HCT116 (cell line): ENCODE measurements around the gene SCAANT1. TPM values are rescaled to one million over a fixed set of nuclear protein-coding genes. Genes with fewer than 3 reads are reported as not detected.

Experiments
- ATAC-seq: fragments of 200-7000 bp; cut with Tn5 transposase; 2 replicates; pipeline ENCODE4 v1.9.1; 2020; ENCODE audit warnings: mild to moderate bottlenecking, moderate library complexity
- BruUV-seq: library from RNA; stranded (reverse); fragments of 400-500 nt; replicated peaks from 2 replicates; lab custom pipeline; 2021; lab: Mats Ljungman, UMichigan
- CTCF ChIA-PET: fragments of 300-600 bp; sonication (Branson Sonifier 250); formaldehyde crosslinking; loops from one replicate; lab custom pipeline; 2021; ENCODE audit warnings: antibody characterized with exemption; lab: Charles Lee
- POLR2A ChIA-PET: fragments of 300-600, 350-600 bp; sonication (Branson Sonifier 250); formaldehyde crosslinking; loops from one replicate; lab custom pipeline; 2021; ENCODE audit warnings: antibody characterized with exemption; lab: Charles Lee
- RAD21 ChIA-PET, 2 experiments: fragments of 300-600 bp; sonication (Branson Sonifier 250); formaldehyde crosslinking; loops; one replicate each; lab custom pipeline; 2023; ENCODE audit warnings: low total read pairs in 2 of 2; ENCODE audit not compliant: uncharacterized antibody in 2 of 2, unreplicated experiment in 2 of 2, low non-redundant PET in 1 of 2; lab: Charles Lee
- DNase-seq: peaks from one replicate; pipeline ENCODE4 v3.0.0-alpha.2; 2010; ENCODE audit warnings: low read depth, low spot score
- H2AFZ ChIP-seq: fragments of 200-600 bp; shearing (Covaris generic), sonication (generic); 2 replicates; pipeline ENCODE4 v1.6.1; 2017; ENCODE audit warnings: low read depth, mixed run types, mixed read lengths, antibody characterized with exemption, low read length; ENCODE audit not compliant: poor library complexity, severe bottlenecking
- H3K27ac ChIP-seq: 2 replicates; pipeline ENCODE4 v1.5.1; 2012; ENCODE audit warnings: low read depth, low read length
- H3K27me3 ChIP-seq: fragments of 200-600 bp; sonication (generic); 2 replicates; pipeline ENCODE4 v1.6.1; 2016; ENCODE audit warnings: mixed run types, low read length, mixed read lengths; ENCODE audit not compliant: insufficient read depth
- H3K36me3 ChIP-seq, 2 experiments: fragments of 200-500 bp in 1 of 2; fragments of 200-600 bp in 1 of 2; sonication (Bioruptor generic) in 1 of 2; sonication (generic) in 1 of 2; 2 replicates each; pipeline versions ENCODE4 v1.5.1 to v1.6.1; 2014 to 2016; ENCODE audit warnings: low read length in 2 of 2, inconsistent platforms in 1 of 2, mixed read lengths in 1 of 2, mixed run types in 1 of 2; ENCODE audit not compliant: insufficient read depth in 2 of 2, control insufficient read depth in 1 of 2
- H3K4me1 ChIP-seq, 2 experiments: fragments of 200-600 bp in 1 of 2; sonication (generic) in 1 of 2; 2 replicates each; pipeline versions ENCODE4 v1.5.1 to v1.6.1; 2012 to 2017; ENCODE audit warnings: low read length in 2 of 2, inconsistent platforms in 1 of 2, mild to moderate bottlenecking in 1 of 2, mixed read lengths in 1 of 2, mixed run types in 1 of 2, moderate library complexity in 1 of 2; ENCODE audit not compliant: insufficient read depth in 2 of 2, control insufficient read depth in 1 of 2
- H3K4me2 ChIP-seq: fragments of 200-600 bp; sonication (generic); 2 replicates; pipeline ENCODE4 v1.6.1; 2017; ENCODE audit warnings: mixed run types, low read length, mixed read lengths
- H3K4me3 ChIP-seq, 2 experiments: fragments of 200-600 bp in 1 of 2; sonication (generic) in 1 of 2; replicated peaks in 1 of 2; 2 replicates each; pipeline ENCODE4 v1.5.1; 2011 to 2016; ENCODE audit warnings: low read length in 2 of 2, control low read depth in 1 of 2, low read depth in 1 of 2, mild to moderate bottlenecking in 1 of 2, mixed read lengths in 1 of 2, mixed run types in 1 of 2
- H3K79me2 ChIP-seq: fragments of 200-600 bp; sonication (generic); 2 replicates; pipeline ENCODE4 v1.6.1; 2017; ENCODE audit warnings: mild to moderate bottlenecking, mixed run types, low read length, moderate library complexity, mixed read lengths; ENCODE audit not compliant: insufficient read depth
- H3K9ac ChIP-seq: fragments of 200-600 bp; sonication (generic); 2 replicates; pipeline ENCODE4 v1.6.1; 2016; ENCODE audit warnings: low read length, mixed read lengths
- H3K9me2 ChIP-seq: fragments of 200-600 bp; sonication (generic), shearing (Covaris generic); 2 replicates; pipeline ENCODE4 v1.6.1; 2017; ENCODE audit warnings: mixed run types, mild to moderate bottlenecking, moderate library complexity; ENCODE audit not compliant: insufficient read depth
- H3K9me3 ChIP-seq, 2 experiments: fragments of 200-500 bp in 1 of 2; fragments of 200-600 bp in 1 of 2; sonication (Bioruptor generic) in 1 of 2; sonication (generic) in 1 of 2; 2 replicates each; pipeline ENCODE4 v1.6.1; 2014 to 2017; ENCODE audit warnings: low read length in 2 of 2, mixed read lengths in 2 of 2, inconsistent platforms in 1 of 2, low read depth in 1 of 2, mild to moderate bottlenecking in 1 of 2, mixed run types in 1 of 2, moderate library complexity in 1 of 2; ENCODE audit not compliant: control insufficient read depth in 1 of 2, insufficient read depth in 1 of 2
- H4K20me1 ChIP-seq: fragments of 200-600 bp; sonication (generic), shearing (Covaris generic); 2 replicates; pipeline ENCODE4 v1.6.1; 2017; ENCODE audit warnings: mixed run types, mild to moderate bottlenecking, moderate library complexity; ENCODE audit not compliant: insufficient read depth
- CBX3 ChIP-seq: IDR thresholded peaks from 2 replicates; pipeline ENCODE4 v1.6.1; 2012; ENCODE audit warnings: low read depth
- EGR1 ChIP-seq: IDR thresholded peaks from 2 replicates; pipeline ENCODE4 v1.6.1; 2012; ENCODE audit warnings: low read depth
- EZH2 ChIP-seq: fragments of 200-600 bp; sonication (generic); IDR thresholded peaks from 2 replicates; pipeline ENCODE4 v1.6.1; 2017; ENCODE audit warnings: antibody characterized with exemption, mixed run types
- EZH2phosphoT487 ChIP-seq: fragments of 200-600 bp; IDR thresholded peaks from 2 replicates; pipeline ENCODE4 v1.6.1; 2018; ENCODE audit warnings: antibody characterized with exemption, borderline replicate concordance
- FOSL1 ChIP-seq: IDR thresholded peaks from 2 replicates; pipeline ENCODE4 v1.6.1; 2012; ENCODE audit warnings: low read depth
- JUND ChIP-seq: IDR thresholded peaks from 2 replicates; pipeline ENCODE4 v1.6.1; 2012
- POLR2A ChIP-seq: IDR thresholded peaks from 2 replicates; pipeline ENCODE4 v1.7.0; 2011; ENCODE audit warnings: borderline replicate concordance; ENCODE audit not compliant: insufficient read depth, insufficient read length; ENCODE audit errors: extremely low read depth
- RAD21 ChIP-seq: IDR thresholded peaks from 2 replicates; pipeline ENCODE4 v1.6.1; 2012; ENCODE audit warnings: low read depth, mild to moderate bottlenecking
- REST ChIP-seq: IDR thresholded peaks from 2 replicates; pipeline ENCODE4 v1.6.1; 2012; ENCODE audit warnings: low read depth
- SRF ChIP-seq: IDR thresholded peaks from 2 replicates; pipeline ENCODE4 v1.6.1; 2012; ENCODE audit warnings: low read depth
- ZBTB33 ChIP-seq: IDR thresholded peaks from 2 replicates; pipeline ENCODE4 v1.6.1; 2011; ENCODE audit warnings: mild to moderate bottlenecking, low read length, moderate library complexity; ENCODE audit not compliant: insufficient replicate concordance; ENCODE audit errors: extremely low read depth
- ZNF274 ChIP-seq: fragments of 200-500 bp; sonication (Bioruptor generic); IDR thresholded peaks from 2 replicates; pipeline ENCODE4 v1.6.1; 2014; ENCODE audit warnings: mild to moderate bottlenecking, low read depth, low read length, inconsistent platforms
- intact Hi-C: fragments of 100-400 bp; cut with micrococcal nuclease; formaldehyde crosslinking; loops from 2 replicates; pipeline ENCODE4 v1.10.0; 2022
- total RNA-seq: library from RNA; stranded (reverse); gene quantifications from one replicate; pipeline ENCODE4 v1.2.1, GENCODE V29; 2021; ENCODE audit not compliant: unreplicated experiment
- TF ChIP-seq, protein P1 (sequence below), 3 experiments: fragments of 200-600 bp in 1 of 3; sonication (generic) in 1 of 3; IDR thresholded peaks in 2 of 3; conservative IDR thresholded peaks in 1 of 3; 2 replicates each; pipeline ENCODE4 v1.5.1; 2012 to 2017; ENCODE audit warnings: low read depth in 2 of 3, low read length in 2 of 3, antibody characterized with exemption in 1 of 3, borderline replicate concordance in 1 of 3, control low read depth in 1 of 3, mild to moderate bottlenecking in 1 of 3, mixed read lengths in 1 of 3, mixed run types in 1 of 3, moderate library complexity in 1 of 3; ENCODE audit not compliant: insufficient read depth in 1 of 3

SCAANT1 gene
- total RNA-seq, 1 experiment from 2014 or later: not detected

GRCh38 chr3:63936925-63937324, 24.7 kb upstream of the SCAANT1 start:
- ChIA-PET CTCF (no interaction called here), RAD21 (no interaction called here), POLR2A (no interaction called here)
- H3K79me2 ChIP-seq: peaks cover 99% of the 10 kb centered on the region
- H3K27me3 ChIP-seq: no peaks in the 10 kb centered on the region
- no peaks in the 10 kb centered on the region for H3K9me2 ChIP-seq
- no peak overlapping the region for H3K4me3 ChIP-seq
- intact Hi-C loops: no loop called here
- H3K9ac ChIP-seq: no peak overlapping the region
- H4K20me1 ChIP-seq: 0 out of 2 replicates have a peak, but pooled peaks cover 3% of the 10 kb centered on the region
- BruUV-seq: no TSS peak
- no peak for DNase-seq
- no peak overlapping the region for H2AFZ ChIP-seq
- no peaks in the 10 kb centered on the region for H3K4me1 ChIP-seq
- H3K27ac ChIP-seq: no peak overlapping the region
- H3K4me2 ChIP-seq: no peak overlapping the region
- no peaks in the 10 kb centered on the region for H3K9me3 ChIP-seq
- TF ChIP-seq REST (no peak), FOSL1 (no peak), EZH2 (no peak), JUND (no peak), EZH2phosphoT487 (no peak), ZBTB33 (no peak), ZNF274 (no peak), SRF (no peak), RAD21 (no peak), EGR1 (no peak), CBX3 (no peak), POLR2A (no peak)
- TF ChIP-seq, protein P1, sequence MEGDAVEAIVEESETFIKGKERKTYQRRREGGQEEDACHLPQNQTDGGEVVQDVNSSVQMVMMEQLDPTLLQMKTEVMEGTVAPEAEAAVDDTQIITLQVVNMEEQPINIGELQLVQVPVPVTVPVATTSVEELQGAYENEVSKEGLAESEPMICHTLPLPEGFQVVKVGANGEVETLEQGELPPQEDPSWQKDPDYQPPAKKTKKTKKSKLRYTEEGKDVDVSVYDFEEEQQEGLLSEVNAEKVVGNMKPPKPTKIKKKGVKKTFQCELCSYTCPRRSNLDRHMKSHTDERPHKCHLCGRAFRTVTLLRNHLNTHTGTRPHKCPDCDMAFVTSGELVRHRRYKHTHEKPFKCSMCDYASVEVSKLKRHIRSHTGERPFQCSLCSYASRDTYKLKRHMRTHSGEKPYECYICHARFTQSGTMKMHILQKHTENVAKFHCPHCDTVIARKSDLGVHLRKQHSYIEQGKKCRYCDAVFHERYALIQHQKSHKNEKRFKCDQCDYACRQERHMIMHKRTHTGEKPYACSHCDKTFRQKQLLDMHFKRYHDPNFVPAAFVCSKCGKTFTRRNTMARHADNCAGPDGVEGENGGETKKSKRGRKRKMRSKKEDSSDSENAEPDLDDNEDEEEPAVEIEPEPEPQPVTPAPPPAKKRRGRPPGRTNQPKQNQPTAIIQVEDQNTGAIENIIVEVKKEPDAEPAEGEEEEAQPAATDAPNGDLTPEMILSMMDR (IDR thresholded peaks at IDR 0.05 in 2 of 3, conservative IDR thresholded peaks at IDR 0.05 in 1 of 3; ENCODE audit: borderline replicate concordance in 1 of 3, insufficient read depth in 1 of 3, low read depth in 2 of 3, low read length in 2 of 3): no peak
- no peak for ATAC-seq
- H3K36me3 ChIP-seq: no peaks in the 10 kb centered on the region
